ENCODE measurements around the gene IDH3G.

Gene IDH3G

GRCh38 chrX:153794018-153794896 is at the start of gene IDH3G, which contains the start of gene SSR4:
TSS of gene IDH3G (minus strand) at chrX:153794375. CDS start at chrX:153794326, 49 bp downstream.
TSS of gene SSR4 (plus strand) at chrX:153794668. CDS start at chrX:153794688, 20 bp downstream.
- peaks cover 6% of the 10 kb centered on the region; the same call in 1 of the 2 replicates for H3K79me2 ChIP-seq (ENCODE audit: insufficient read depth, low read length)

DNA sequence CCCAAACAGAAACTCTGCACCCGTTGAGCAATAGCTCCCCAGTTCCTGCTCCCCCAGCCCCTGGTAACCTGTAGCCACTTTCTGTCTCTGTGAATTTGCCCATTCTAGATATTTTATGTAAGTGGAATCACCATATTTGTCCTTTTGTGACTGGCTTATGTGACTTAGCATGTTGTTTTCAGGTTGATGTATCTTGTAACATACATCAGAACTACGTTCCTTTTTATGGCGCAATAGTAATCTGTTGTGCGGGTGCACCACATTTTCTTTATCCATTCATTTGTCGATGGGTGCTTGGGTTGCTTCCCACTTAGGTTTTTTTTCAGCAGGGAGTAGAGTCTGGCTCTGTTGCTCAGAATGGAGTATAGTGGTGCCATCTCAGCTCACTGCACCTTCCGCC is 42.7 kb upstream of the IDH3G start:
- H3K9ac ChIP-seq (ENCODE audit: low read length), result no peak overlapping the region
- TF ChIP-seq CTCF (IDR thresholded peaks at IDR 0.05; ENCODE audit: low read length) (no peak), EZH2 (IDR thresholded peaks at IDR 0.05; ENCODE audit: borderline replicate concordance, low read length) (no peak)
- no peaks in the 10 kb centered on the region for H3K9me3 ChIP-seq (ENCODE audit: low read length)
- no peak overlapping the region for H3K4me3 ChIP-seq (ENCODE audit: low read depth, low read length, poor library complexity, severe bottlenecking)
- H3K4me1 ChIP-seq (ENCODE audit: insufficient read depth, low read length, severe bottlenecking), result no peaks in the 10 kb centered on the region
- no peaks in the 10 kb centered on the region for H3K36me3 ChIP-seq (ENCODE audit: insufficient read depth, low read length)
- no peaks in the 10 kb centered on the region for H4K20me1 ChIP-seq (ENCODE audit: insufficient read depth, low read length)
- no peaks in the 10 kb centered on the region for H3K27me3 ChIP-seq (ENCODE audit: insufficient read depth, low read length)
- no peak overlapping the region for H3K4me2 ChIP-seq (ENCODE audit: low read length)
- H3K27ac ChIP-seq (ENCODE audit: low read depth, low read length, poor library complexity, severe bottlenecking), result no peak overlapping the region
- no peaks in the 10 kb centered on the region for H3K79me2 ChIP-seq (ENCODE audit: insufficient read depth, low read length)
- no peaks in the 10 kb centered on the region for H3K9me2 ChIP-seq (ENCODE audit: low read depth, low read length)
- no peak overlapping the region for H2AFZ ChIP-seq (ENCODE audit: low read length)
- H3F3A ChIP-seq (ENCODE audit: insufficient read depth, low read length), result no peaks in the 10 kb centered on the region

More at GRCh38 chrX:153794018-153794896, at the start of gene IDH3G, which contains the start of gene SSR4:
- Histone ChIP-seq H3K9ac (ENCODE audit: low read length) (peak within 1 kb of the TSS; percentile 96), H3K36me3 (ENCODE audit: insufficient read depth, low read length) (peaks cover 45% of the 10 kb centered on the region), H3K4me2 (ENCODE audit: low read length) (peak within 1 kb of the TSS; percentile 94), H3K4me1 (ENCODE audit: insufficient read depth, low read length, severe bottlenecking) (peaks cover 25% of the 10 kb centered on the region), H3F3A (ENCODE audit: insufficient read depth, low read length) (no peaks in the 10 kb centered on the region), H3K27ac (ENCODE audit: low read depth, low read length, poor library complexity, severe bottlenecking) (peak within 1 kb of the TSS; percentile 77), H3K4me3 (ENCODE audit: low read depth, low read length, poor library complexity, severe bottlenecking) (peak within 1 kb of the TSS; percentile 77), H2AFZ (ENCODE audit: low read length) (no peak within 1 kb of the TSS), H3K9me3 (ENCODE audit: low read length) (no peaks in the 10 kb centered on the region), H4K20me1 (ENCODE audit: insufficient read depth, low read length) (no peaks in the 10 kb centered on the region), H3K27me3 (ENCODE audit: insufficient read depth, low read length) (no peaks in the 10 kb centered on the region), H3K9me2 (ENCODE audit: low read depth, low read length) (no peaks in the 10 kb centered on the region)
- no peak for TF ChIP-seq EZH2 (IDR thresholded peaks at IDR 0.05; ENCODE audit: borderline replicate concordance, low read length)
- TF ChIP-seq CTCF (IDR thresholded peaks at IDR 0.05; ENCODE audit: low read length), result no peak

- Histone ChIP-seq H3K27ac (ENCODE audit: low read depth, low read length, poor library complexity, severe bottlenecking) (no peak overlapping the region), H3K36me3 (ENCODE audit: insufficient read depth, low read length) (no peaks in the 10 kb centered on the region), H3K79me2 (ENCODE audit: insufficient read depth, low read length) (no peaks in the 10 kb centered on the region), H3F3A (ENCODE audit: insufficient read depth, low read length) (no peaks in the 10 kb centered on the region), H3K9ac (ENCODE audit: low read length) (no peak overlapping the region), H3K4me1 (ENCODE audit: insufficient read depth, low read length, severe bottlenecking) (no peaks in the 10 kb centered on the region), H3K9me2 (ENCODE audit: low read depth, low read length) (no peaks in the 10 kb centered on the region), H3K9me3 (ENCODE audit: low read length) (no peaks in the 10 kb centered on the region), H3K27me3 (ENCODE audit: insufficient read depth, low read length) (no peaks in the 10 kb centered on the region), H4K20me1 (ENCODE audit: insufficient read depth, low read length) (no peaks in the 10 kb centered on the region), H3K4me2 (ENCODE audit: low read length) (no peak overlapping the region), H3K4me3 (ENCODE audit: low read depth, low read length, poor library complexity, severe bottlenecking) (no peak overlapping the region), H2AFZ (ENCODE audit: low read length) (no peak overlapping the region)
- TF ChIP-seq EZH2 (IDR thresholded peaks at IDR 0.05; ENCODE audit: borderline replicate concordance, low read length), result no peak
- TF ChIP-seq CTCF (IDR thresholded peaks at IDR 0.05; ENCODE audit: low read length), result no peak
Measured at GRCh38 chrX:153832728-153833127, 38.6 kb upstream of the IDH3G start.

All from OCI-LY1 (cell line).